GM06990 (cell line): ENCODE results near the gene ENDOD1.
"Not testable (repeated sequence)": the region's sequence is repeated elsewhere in the genome, so short reads cannot be mapped to it uniquely, and the experiment has no call there.

ENCODE experiments used
- DNase-seq: peaks from one replicate; pipeline ENCODE4 v3.0.0-alpha.2; 2011; ENCODE audit not compliant: insufficient read length; ENCODE audit errors: extremely low read depth
- H3K27me3 ChIP-seq: replicated peaks from 2 replicates; pipeline ENCODE4 v1.6.0; 2011; ENCODE audit warnings: low read length; ENCODE audit not compliant: control insufficient read depth, insufficient read depth
- H3K36me3 ChIP-seq: 2 replicates; pipeline ENCODE4 v1.5.1; 2011; ENCODE audit warnings: low read length; ENCODE audit not compliant: control insufficient read depth, insufficient read depth
- H3K4me3 ChIP-seq: replicated peaks from 2 replicates; pipeline ENCODE4 v1.5.1; 2011; ENCODE audit warnings: low read depth, mild to moderate bottlenecking, control low read depth, low read length
- CTCF ChIP-seq: IDR thresholded peaks from 2 replicates; pipeline ENCODE4 v1.5.1; 2011; ENCODE audit warnings: low read length, control low read depth, mild to moderate bottlenecking, inconsistent platforms; ENCODE audit not compliant: insufficient read depth, poor library complexity, severe bottlenecking

ENDOD1 gene

DNA sequence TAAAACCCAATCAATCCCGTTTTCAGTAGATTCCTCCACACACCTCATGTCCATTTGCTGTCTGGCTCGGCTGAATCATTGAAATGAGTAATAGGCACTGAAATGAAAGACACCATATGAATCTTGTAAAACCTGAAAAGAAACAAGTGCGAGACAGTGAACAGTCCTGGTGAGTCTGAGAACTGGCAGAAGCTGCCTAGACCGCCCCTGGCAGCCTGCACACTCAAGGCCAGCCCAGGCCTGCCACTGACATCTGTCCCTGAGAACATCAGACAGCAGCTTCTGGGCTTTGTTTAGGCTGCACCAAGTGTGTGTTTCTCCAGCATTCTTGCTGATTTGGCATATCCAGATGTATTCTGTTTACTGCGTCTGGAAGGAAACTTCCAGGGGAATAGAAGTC, 44.8 kb downstream of the ENDOD1 start:
- no peaks in the 10 kb centered on the region for H3K36me3 ChIP-seq
- TF ChIP-seq CTCF = no peak
- no peaks in the 10 kb centered on the region; the same call in 1 of the 2 replicates for H3K27me3 ChIP-seq
- DNase-seq = no peak
- H3K4me3 ChIP-seq = no peak overlapping the region

GRCh38 chr11:95135155-95135554, 45.5 kb downstream of the ENDOD1 start:
- no peak for DNase-seq
- TF ChIP-seq CTCF = no peak

GRCh38 chr11:95135880-95136279, 46.2 kb downstream of the ENDOD1 start:
- Histone ChIP-seq H3K27me3 (no peaks in the 10 kb centered on the region; the same call in 1 of the 2 replicates), H3K4me3 (no peak overlapping the region), H3K36me3 (no peaks in the 10 kb centered on the region)
- DNase-seq = no peak
- TF ChIP-seq CTCF = no peak

More at GRCh38 chr11:95135155-95135554, 45.5 kb downstream of the ENDOD1 start:
- H3K27me3 ChIP-seq = no peaks in the 10 kb centered on the region; the same call in 1 of the 2 replicates
- no peaks in the 10 kb centered on the region for H3K36me3 ChIP-seq
- H3K4me3 ChIP-seq = no peak overlapping the region

DNA sequence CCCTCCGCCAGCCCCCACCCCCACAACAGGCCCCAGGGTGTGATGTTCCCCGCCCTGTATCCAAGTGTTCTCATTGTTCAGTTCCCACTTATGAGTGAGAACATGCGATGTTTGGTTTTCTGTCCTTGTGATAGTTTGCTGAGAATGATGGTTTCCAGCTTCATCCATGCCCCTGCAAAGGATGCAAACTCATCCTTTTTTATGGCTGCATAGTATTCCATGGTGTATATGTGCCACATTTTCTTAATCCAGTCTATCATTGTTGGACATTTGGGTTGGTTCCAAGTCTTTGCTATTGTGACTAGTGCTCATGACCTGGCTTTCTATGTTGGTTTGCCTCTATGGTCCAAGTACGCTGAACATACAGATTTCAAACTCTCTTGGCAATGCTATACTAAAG, 47.1 kb downstream of the ENDOD1 start:
- H3K36me3 ChIP-seq, H3K4me3 ChIP-seq, H3K27me3 ChIP-seq, DNase-seq: not testable (repeated sequence)

DNA sequence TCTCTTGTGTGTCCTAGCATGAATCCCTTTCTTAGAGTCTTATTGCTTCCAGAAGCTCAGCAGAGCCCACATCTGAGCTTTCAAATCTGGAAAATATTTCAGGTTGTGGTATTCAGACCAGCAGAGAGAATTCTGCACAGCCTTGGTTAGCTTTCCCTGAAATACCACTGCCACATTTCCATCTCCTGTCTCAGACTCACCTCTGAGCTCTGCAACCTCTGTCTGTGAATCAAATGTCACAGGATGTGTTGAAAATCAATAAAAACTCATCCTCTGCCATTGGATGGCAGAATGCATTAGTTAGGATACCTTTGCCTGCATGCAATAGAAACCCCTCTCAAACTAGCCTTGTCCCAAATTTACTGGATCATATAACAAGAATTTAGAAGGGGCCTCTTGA, 47.7 kb downstream of the ENDOD1 start:
- no peak overlapping the region for H3K4me3 ChIP-seq
- DNase-seq = no peak
- no peaks in the 10 kb centered on the region for H3K36me3 ChIP-seq
- peaks cover 3% of the 10 kb centered on the region for H3K27me3 ChIP-seq
- no peak for TF ChIP-seq CTCF

DNA sequence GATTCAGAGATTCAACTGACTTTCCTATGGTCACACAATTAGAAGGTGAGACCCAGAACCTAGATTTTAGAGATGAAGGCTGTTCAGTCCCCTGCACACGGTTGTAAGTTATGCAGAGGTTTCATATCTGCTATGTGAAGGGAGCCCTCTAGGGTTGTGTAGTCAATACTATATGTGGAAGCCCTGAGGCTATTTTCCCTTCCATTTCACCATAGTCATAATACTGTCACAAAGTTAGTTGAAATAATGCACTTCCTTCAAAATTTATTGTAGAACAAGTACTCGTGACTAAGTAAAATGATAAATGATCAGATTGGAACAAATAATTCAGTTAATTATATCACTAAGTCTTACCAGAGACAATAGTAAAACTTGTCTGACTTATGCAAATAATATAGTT, 48.8 kb downstream of the ENDOD1 start:
- DNase-seq = no peak
- no peaks in the 10 kb centered on the region for H3K36me3 ChIP-seq
- peak; percentile 33 for TF ChIP-seq CTCF
- H3K4me3 ChIP-seq = no peak overlapping the region
- peaks cover 5% of the 10 kb centered on the region for H3K27me3 ChIP-seq
